GM19240 (cell line): ENCODE data around the gene SERTAD2.

Experiments
- DNase-seq: peaks from one replicate; pipeline ENCODE4 v3.0.0; 2011; ENCODE audit warnings: low spot score; ENCODE audit not compliant: insufficient read length

Gene SERTAD2, protein sequence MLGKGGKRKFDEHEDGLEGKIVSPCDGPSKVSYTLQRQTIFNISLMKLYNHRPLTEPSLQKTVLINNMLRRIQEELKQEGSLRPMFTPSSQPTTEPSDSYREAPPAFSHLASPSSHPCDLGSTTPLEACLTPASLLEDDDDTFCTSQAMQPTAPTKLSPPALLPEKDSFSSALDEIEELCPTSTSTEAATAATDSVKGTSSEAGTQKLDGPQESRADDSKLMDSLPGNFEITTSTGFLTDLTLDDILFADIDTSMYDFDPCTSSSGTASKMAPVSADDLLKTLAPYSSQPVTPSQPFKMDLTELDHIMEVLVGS

DNA sequence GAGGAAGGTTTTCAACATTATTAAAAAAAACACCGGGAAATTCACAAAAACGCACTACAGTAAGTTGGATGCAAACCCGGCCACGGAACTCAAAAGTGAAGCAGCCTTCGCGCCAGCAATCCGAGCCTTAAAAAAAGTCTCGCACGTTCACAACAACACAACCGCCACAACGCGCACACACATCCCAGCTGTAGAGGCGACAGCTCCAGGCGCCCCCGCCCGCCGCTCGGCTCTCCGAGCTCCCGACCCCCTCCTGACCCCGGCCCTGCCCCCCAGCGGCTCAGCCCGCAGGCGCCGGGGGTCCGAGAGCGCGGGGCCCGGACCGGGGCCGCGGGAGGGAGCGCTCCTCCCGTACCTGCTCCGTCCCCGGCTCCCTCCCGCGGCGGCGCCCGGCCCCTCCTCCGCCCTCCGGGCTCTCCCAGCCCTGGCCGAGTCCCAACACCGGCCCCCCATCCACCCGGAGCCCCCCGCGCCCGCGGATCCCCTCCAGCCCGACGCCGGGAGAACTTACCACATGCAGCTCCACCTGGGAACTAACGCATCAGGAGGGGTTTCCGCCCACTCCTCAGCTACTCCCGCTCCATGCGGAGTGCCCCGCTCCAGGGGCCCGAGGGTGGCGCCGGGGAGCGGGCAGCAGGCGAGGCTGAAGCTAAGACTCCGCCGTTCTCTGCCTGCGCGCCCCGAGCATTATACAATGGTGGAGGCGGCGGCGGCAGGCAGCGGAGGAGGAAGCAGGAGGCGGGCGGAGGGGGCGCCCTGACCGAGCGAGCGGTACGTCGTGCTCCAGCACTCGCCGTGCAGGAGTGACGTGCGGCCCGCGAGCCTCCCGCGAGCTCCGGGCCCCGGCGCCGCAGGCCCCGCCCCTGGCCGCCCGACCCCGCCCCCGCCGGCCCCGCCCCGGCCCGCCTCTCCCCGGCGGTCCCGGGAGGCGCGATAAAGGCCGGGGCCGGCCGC, at the start of gene SERTAD2:
SERTAD2 (minus strand) TSS at position 805 of the 954 bp plus-strand sequence. CDS start 17,042 bp downstream, outside the sequence.
- peak; percentile 58 for DNase-seq

DNA sequence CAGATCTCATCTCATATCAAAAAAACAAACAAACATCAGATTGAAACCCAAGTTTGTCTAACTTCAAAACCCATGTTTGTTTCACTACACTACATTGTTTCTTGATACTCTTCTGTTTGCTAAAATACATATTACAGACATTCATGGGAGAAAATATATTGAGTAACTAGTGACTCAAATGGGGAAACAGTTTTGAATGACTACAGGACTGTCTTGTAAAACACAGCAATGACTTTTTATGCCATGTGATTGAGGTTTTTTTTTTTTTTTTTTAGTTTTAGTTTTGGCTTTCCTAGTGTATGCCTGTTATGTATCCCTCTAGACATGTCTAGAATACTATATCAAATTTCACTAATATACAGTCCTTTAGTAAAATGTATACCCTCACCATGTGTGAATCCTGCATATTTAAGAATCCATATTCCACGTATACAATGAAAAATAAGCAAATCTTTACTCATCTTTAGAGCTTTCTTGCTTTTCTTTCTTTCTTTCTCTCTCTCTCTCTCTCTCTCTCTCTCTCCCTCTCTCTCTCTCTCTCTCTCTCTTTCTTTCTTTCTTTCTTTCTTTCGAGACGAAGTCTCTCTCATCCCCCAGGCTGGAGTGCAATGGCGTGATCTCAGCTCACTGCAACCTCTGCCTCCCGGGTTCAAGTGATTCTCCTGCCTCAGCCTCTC, 46.6 kb upstream of the SERTAD2 start:
- no peak for DNase-seq

DNA sequence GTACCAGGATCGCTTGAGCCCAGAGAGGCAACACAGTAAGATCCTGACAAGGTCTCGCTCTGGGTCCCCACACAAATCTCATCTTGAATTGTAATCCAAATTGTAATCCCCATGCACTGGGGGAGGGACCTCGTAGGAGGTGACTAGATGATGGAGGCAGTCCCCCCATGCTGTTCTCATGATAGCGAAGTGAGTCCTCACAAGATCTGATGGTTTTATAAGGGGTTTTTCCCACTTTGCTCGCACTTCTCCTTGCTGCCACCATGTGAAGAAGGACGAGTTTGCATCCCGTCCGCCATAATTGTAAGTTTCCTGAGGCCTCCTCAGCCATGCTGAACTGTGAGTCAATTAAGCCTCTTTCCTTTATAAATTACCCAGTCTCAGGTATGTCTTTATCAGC, 46.0 kb upstream of the SERTAD2 start:
- no peak for DNase-seq

DNA sequence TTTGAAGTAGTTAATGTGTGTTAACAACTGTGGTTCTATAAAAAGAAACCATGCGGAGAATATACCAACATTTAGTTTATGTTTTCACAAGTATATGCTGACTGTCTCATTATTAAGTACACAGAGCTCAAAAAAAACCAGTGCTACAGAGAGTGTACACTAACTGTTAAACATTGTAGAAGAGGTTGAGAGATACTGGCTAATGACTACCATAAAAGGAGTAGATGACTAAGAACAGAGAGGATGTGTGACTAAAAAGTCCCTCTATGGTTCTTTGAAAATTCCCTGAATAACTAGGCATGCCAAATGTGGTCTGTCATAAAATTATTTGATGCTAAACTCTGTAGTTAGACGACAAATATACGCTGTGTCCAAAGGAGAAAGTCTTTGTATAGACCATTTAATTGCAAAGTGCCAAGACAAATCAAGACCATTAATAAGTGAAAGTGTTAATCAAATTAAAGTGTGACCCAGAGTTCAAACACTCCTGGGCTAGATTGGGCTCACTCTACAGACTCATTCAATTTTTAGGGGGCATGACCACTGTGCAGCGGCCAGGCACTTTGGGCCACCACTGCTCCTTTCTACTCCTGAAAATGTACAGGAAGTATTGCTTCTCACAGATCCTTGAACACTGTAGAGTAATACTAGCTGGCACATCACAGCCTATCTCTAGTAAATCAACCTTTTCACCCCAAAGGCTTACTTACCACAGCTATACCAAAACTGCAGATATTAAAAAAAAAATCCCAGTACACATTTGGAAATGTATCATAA, 45.1 kb upstream of the SERTAD2 start:
- peak; percentile 18 for DNase-seq

DNA sequence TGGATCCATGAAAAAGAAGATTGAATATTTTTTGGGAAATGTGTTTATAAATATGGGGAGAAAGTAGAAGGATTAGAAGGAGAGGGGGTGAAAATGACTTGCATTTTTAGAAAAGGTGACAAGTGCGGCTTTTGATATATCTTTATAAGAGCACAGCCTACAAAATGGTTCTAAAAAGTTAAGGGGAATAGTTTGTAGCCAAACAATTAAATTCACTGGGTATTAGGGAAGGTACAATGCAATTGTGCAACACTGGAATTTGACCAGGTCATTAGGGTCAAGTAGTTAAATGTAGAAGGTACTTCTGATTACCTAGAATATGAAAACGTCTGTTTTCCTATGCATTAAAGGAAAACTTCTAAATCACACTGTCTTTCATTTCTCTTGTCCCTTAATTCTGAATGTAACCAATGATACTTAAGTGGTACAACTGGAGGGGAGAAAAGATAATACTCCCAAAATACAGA, 44.5 kb upstream of the SERTAD2 start:
- DNase-seq: no peak

DNA sequence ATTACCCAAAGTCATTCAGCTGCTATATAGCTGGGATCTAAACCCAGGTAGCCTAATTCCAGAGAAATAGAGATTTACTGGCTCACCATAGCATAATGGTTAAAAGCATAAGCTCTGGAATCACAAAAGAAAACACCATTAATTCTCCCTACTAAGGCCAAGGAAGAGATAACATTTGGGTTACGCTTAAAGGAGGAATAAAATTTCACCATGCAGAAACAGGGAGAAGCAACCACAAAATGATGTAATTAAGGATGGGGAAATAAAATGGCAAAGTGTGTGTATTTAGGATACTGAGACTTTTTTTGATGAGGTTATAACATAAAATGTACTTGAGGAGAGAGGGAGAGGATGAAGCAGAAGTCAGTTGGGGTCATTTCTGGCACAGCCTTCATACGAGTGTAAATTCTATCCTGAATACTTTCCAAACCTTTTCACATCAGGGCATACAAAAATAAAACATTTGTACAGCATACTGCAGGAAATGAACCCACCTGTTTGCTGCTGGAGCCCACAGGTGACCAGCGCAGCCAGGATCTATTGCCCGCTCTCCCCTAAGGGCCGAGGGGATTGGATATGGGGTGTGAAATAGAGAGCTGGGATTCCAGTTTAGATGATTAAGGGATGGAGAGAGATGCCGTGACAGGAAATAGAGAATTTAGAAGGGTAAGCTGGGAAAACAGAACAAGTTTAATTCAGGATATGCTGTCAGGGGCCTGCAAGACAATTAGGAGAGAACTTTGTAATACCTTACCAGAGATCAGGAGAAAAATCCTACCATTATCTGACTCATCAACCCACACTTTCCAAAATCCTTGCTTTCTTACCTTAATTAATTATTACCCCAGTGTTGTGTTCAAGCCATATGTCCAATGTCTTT, 43.8 kb upstream of the SERTAD2 start:
- no peak for DNase-seq

DNA sequence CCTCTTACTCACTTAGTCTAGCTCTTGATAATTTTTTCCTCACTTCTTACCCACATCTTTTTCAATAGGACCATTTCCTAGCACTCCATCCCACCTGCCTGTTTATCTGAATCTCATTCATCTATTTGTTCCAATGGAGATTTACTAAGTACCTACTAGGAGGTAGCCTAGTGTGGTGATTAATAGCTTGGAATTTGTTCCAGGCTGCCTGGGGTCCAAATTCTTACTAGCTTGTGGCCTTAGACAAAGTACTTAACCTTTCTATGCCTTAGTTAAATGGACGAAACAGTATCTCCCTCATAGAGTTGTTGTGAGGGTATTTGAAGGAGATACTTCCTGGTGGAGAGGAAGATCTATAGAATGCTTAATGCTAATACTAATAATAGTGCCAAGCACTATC, 42.9 kb upstream of the SERTAD2 start:
- DNase-seq: no peak

DNA sequence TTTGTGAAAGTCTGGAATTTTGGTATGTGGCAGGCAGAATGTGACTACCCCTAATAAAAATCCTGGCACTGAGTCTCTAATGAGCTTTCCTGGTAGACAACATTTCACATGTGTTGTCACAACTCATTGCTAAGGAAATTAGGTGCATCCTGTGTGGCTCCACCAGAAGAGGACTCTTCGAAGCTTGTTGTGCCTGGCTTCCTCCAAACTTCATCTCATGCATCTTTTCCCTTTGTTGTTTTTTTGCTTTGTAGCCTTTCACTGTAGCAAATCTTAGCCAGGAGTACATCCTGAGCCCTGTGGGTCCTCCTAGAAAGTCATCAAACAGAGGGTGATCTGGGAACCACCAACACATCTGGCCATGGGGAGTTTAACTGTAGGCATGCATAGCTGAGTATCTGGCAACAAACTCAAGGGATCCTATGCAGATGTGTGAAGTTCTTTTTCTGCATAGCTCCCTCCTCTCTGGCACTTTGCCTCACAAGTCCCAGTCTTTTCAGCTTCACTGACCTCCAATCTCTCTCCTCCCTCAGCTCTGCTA, 42.1 kb upstream of the SERTAD2 start:
- DNase-seq: no peak

DNA sequence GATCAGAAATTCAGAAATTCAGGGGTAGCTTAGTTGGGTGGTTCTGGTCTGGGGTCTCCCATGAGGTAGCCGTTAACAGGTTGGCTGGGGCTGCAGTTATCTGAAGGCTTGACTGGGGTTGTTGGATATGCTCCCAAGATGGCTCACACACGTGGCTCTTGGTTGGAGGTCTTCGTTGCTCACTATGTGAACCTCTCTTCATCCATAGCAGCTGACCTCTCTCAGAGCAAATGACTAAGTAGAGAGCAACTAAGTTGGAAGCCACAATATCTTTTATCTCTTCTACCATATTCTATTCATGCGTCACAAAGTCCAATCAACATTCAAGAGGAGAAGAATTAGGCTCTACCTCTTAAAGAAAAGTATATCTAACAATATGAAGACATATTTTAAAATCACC, 38.7 kb upstream of the SERTAD2 start:
- DNase-seq: no peak

DNA sequence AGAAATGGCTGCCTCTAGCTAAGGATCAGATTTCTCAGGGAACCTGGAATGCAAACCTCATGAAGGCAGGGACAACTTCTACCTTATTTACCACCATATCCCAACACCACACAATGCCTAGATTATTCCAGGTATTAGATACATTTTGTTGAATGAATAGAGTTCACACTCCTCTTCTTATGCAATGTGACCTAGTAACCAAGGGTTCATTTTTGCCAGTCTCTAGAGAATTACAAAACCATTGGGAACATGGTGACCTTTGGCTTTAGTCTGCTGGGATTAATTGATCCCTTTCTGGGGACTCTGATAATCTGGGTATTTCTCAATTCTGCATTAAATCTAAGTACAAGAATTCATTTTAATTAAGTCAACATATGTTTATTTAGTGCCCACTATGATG, 35.2 kb upstream of the SERTAD2 start:
- DNase-seq: no peak

DNA sequence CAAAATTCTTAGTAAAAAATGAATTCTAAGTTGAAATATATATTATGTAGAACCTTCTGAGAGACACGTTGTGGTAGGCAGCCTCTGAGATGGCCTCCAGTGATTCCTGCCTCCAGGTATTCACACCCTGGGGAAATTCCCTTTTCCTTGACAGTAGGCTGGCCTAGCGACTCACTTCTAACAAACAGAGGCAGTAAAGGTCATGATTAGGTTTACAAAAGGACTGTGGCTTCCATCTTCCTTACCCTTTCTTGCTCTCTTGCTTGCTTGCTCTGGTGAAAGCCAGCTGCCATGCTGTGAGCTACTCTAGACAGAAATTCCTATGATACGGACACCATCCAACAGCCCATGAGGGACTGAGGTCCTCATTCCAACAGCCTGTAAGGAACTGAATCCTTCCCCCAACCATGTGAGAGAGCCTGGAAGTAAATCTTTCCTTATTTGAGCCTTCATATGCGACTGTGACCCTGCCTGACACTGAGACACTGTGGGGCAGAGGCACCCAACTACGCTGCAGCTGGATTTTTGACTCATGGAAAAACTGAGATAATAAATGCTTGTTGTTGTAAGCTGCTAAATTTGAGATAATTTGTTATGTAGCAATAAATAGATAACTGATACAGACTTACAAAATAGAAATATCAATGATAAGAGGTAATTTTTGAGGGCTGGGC, 32.7 kb upstream of the SERTAD2 start:
- no peak for DNase-seq

DNA sequence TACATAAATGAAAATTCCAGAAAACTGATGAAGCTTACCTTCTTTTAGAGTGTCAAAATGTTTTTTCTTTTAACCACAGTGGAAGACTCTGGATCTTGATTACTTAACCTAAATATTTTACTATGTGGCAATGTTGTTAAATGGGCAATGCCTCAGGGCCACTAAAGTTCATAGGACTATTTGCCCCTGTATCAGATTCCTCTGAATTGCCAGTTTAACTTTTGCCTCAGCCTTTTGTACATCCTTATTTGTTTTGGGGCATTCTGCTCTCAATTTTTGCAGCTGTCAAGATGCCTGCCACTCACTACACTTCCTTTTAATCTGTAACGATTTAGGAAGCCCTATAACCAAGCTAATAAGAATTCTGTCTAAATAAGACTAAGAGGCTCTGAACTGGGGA, 31.7 kb upstream of the SERTAD2 start:
- no peak for DNase-seq

DNA sequence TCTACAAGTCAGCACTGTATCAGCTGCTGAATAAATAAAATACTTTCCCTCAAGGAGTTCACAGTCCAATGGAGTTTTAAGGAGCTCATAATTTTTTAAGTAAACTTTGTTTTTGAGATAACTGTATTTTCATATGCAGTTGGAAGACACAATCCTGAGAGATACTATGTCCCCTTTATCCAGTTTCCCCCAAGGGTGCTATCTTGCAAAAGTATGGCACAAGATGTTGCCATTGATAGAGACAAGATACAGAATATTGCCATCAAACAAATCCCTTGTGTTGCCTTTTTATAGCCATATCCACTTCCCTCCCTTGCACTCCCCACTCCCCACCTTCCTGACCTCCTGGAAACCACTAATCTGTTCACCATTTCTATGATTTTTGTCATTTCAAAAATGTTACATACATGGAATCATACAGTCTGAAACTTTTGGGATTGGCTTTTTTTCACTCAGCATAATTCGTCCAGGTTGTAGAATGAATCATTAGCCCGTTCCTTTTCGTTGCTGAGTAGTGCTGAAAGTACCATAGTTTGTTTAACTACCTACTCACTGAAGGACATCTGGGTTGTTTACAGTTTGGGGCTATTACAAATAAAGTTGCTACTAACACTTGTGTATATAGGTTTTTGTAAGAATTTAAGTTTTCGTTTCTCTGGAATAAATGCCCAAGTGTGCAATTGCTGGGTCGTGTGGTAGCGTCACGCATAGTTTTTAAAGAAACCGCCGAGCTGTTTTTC, 30.2 kb upstream of the SERTAD2 start:
- DNase-seq: no peak

DNA sequence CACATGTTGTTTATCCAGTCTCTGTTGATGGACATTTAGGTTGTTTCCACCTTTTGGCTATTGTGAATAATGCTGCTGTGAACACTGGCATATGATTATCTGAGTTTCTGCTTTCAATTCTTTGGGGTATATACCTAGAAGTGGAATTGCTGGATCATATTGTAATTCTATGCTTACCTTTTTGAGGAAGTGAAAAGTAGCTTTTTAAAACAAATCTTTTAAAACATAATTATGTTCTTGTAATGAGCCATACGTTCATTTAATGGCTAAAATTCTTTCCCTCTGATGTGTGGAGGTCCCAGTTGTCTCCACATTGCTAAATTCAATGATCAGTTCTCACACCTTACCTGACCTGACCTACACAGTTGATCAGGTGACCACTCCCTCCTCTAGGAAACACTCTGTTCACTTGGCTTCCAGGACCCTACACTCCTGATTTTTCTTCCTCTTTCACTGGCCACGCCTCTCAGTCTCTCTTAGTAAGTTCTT, 27.8 kb upstream of the SERTAD2 start:
- DNase-seq: no peak

DNA sequence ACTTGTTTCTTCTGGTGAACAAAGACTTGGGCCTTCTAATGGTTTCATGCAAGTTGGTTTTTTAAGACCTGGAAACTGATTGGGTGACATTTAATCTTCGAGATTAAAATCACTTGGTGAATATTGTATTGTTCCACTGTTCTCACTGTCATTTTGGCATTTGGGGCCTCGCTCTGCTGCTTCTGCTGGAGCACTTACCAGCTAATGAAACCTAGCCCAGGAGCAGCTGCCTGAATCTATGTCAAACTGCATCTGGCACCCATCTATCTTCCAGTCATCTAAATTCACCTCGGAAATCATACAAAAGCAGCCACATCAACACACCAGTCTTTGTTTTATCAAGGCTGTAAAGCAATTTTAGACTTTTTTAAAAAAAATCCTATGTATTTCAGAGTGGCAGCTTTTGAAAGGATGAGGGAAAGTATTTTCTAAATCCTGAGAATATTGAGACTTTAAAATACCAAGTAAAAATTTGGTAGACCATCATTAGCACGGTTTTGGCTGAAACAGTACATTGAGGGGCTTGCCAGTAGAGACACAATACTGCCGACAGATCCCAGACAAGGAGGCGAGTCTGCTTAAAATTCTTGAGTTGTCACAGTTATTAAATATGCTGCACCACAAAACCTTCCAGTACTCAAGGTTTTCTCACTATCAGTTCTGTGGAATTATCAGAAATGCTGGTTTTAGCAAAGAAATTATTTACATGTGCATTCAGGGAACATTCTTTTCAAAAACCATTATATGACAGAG, 26.1 kb upstream of the SERTAD2 start:
- no peak for DNase-seq

DNA sequence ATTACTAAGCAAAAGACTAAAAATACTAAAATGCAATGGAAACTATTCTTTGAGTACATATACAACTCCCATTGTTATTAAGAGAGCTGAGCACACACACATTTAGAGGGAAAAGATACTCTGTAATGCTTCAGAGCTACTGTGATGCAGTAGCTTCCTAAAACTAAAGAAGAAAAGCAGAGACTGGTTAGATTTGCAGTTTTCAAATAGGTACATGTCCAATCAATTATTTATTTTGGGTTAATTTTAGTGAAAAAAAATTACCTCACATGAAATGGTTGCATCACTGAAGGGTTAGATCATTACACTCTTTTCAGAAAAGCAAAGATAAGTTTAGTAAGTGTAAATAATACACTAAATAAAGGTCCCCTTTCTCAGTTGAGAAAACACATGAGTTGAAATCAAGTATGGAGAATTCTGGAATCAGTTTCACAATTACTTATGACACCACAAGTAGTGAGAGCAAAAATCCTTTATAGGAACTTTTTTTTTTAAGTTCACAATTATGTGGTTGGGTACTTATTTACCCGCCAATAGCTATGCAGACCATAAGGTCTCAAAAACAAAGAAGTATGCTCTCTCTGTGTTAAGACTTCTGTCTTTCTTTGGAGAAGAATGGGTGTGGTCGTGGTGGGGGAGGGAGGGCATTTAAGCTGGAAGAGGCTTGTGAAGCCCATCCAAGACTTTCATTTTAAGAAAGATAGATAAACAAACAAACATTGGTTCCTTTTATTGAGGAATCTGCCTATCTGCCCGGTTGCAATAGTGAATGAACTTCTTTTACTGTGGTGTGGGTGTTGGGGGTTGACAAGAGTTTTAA, 25.3 kb upstream of the SERTAD2 start:
- DNase-seq: no peak

DNA sequence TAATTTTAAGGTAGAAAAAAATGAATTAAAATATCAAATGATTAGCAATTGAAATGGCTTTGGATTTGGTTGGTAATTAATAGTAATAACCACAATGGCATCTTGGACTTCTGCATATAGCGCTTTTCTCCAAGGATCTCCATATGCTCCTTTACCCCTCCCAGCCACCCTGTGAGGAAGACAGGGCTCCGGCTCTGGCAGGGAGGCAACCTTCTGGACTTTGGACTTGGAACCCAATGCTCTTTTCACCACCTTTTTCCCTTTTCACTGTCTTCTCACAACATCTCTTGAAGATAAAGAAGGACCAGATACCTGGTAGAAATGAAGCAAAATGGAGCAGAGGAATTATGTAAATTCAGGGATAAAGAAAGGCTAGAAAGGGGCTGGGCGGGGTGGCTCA, 23.8 kb upstream of the SERTAD2 start:
- DNase-seq: no peak
